ENCODE results near the gene CD209.
A peak's percentile ranks its signal among the peaks of the same experiment; 100 is the strongest.
"Not testable (repeated sequence)": the region's sequence is repeated elsewhere in the genome, so short reads cannot be mapped to it uniquely, and the experiment has no call there.

The CD209 gene

GRCh38 chr19:7792701-7793100 lies 45.4 kb upstream of the CD209 start:
- H2AK5ac ChIP-seq (ENCODE audit: low read depth, low read length); H3K4me3 ChIP-seq (ENCODE audit: low read length in 2 of 2); H3K4ac ChIP-seq (ENCODE audit: low read length); H3K9ac ChIP-seq (ENCODE audit: low read depth, low read length, poor library complexity); H2BK120ac ChIP-seq (ENCODE audit: low read depth, low read length); H2BK12ac ChIP-seq (ENCODE audit: low read length); H3K18ac ChIP-seq (ENCODE audit: low read length); H4K8ac ChIP-seq (ENCODE audit: low read depth, low read length); H3K79me1 ChIP-seq (ENCODE audit: low read depth, low read length); H3K36me3 ChIP-seq (replicated peaks in 1 of 2; ENCODE audit: control insufficient read depth in 2 of 2, insufficient read depth in 2 of 2, low read length in 2 of 2); H3K9me3 ChIP-seq (replicated peaks in 1 of 2; ENCODE audit: control insufficient read depth in 2 of 2, insufficient read depth in 1 of 2, low read depth in 1 of 2, low read length in 2 of 2); H3K4me2 ChIP-seq (ENCODE audit: insufficient read depth, low read length, poor library complexity, severe bottlenecking); H4K91ac ChIP-seq (ENCODE audit: low read depth, low read length, poor library complexity); H2BK15ac ChIP-seq (ENCODE audit: low read length); H3K27ac ChIP-seq (replicated peaks; ENCODE audit: low read length); H2AFZ ChIP-seq (ENCODE audit: low read length); DNase-seq (ENCODE audit: low spot score); H2BK5ac ChIP-seq (ENCODE audit: low read length); H3K14ac ChIP-seq (ENCODE audit: low read length); H3K23ac ChIP-seq (ENCODE audit: low read depth, low read length, poor library complexity): not testable (repeated sequence)
- Histone ChIP-seq H3K4me1 (ENCODE audit: control insufficient read depth in 2 of 2, insufficient read depth in 1 of 2, low read depth in 1 of 2, low read length in 2 of 2) (peaks cover 0 to 11% of the 10 kb centered on the region in 2 donors), H3K27me3 (ENCODE audit: control insufficient read depth in 3 of 3, insufficient read depth in 3 of 3, low read depth in 1 of 3, low read length in 3 of 3) (peaks cover 13 to 56% (median 29%) of the 10 kb centered on the region in 3 experiments)
- no CpG with 5 or more reads among the region's 7 CpGs for WGBS, 2 donors (ENCODE audit: extremely low coverage in 2 of 2, insufficient read length in 2 of 2, insufficient replicate concordance in 1 of 2)

DNA sequence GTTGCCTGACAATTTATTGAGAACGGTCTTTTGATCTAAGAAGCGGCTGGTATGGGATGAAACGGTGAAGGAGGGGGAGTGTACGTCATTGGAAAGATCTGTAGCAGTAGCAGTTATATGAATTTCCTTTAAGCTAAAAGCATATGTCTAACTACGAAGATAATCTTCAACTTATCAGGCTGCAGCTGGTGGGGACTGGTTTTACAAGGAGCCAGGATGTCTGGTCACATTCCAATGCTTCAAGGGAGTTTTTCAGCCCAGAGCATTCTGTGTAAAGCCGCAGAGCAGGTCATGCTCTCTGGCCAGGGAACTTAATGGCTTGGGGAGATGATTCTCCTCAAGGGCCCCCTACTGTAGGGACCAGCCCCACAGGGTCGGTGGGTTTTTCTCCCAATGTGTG lies 44.9 kb upstream of the CD209 start:
- no peaks in the 10 kb centered on the region for H3K36me3 ChIP-seq (replicated peaks in 1 of 2; ENCODE audit: control insufficient read depth in 2 of 2, insufficient read depth in 2 of 2, low read length in 2 of 2)
- no peak overlapping the region for H3K9ac ChIP-seq (ENCODE audit: low read depth, low read length, poor library complexity)
- H2BK12ac ChIP-seq (ENCODE audit: low read length): no peak overlapping the region
- H3K4me3 ChIP-seq (ENCODE audit: low read length in 2 of 2): no peak overlapping the region
- H2AFZ ChIP-seq (ENCODE audit: low read length): no peak overlapping the region
- H3K79me1 ChIP-seq (ENCODE audit: low read depth, low read length): peaks cover 4% of the 10 kb centered on the region
- H3K4ac ChIP-seq (ENCODE audit: low read length): no peak overlapping the region
- no peak overlapping the region for H4K8ac ChIP-seq (ENCODE audit: low read depth, low read length)
- H4K91ac ChIP-seq (ENCODE audit: low read depth, low read length, poor library complexity): no peak overlapping the region
- peaks cover 0 to 12% of the 10 kb centered on the region in 2 donors for H3K4me1 ChIP-seq (ENCODE audit: control insufficient read depth in 2 of 2, insufficient read depth in 1 of 2, low read depth in 1 of 2, low read length in 2 of 2)
- H3K27ac ChIP-seq (replicated peaks; ENCODE audit: low read length): no peak overlapping the region
- H3K9me3 ChIP-seq (replicated peaks in 1 of 2; ENCODE audit: control insufficient read depth in 2 of 2, insufficient read depth in 1 of 2, low read depth in 1 of 2, low read length in 2 of 2): peaks cover 5 to 8% of the 10 kb centered on the region in 2 donors
- no peak overlapping the region for H3K23ac ChIP-seq (ENCODE audit: low read depth, low read length, poor library complexity)
- no peak overlapping the region for H2BK120ac ChIP-seq (ENCODE audit: low read depth, low read length)
- H3K14ac ChIP-seq (ENCODE audit: low read length): no peak overlapping the region
- DNase-seq (ENCODE audit: low spot score): no peak
- H3K27me3 ChIP-seq (ENCODE audit: control insufficient read depth in 3 of 3, insufficient read depth in 3 of 3, low read depth in 1 of 3, low read length in 3 of 3): peaks cover 16 to 58% (median 34%) of the 10 kb centered on the region in 3 experiments
- H3K4me2 ChIP-seq (ENCODE audit: insufficient read depth, low read length, poor library complexity, severe bottlenecking): no peak overlapping the region
- no peak overlapping the region for H3K18ac ChIP-seq (ENCODE audit: low read length)
- WGBS, 2 donors (ENCODE audit: extremely low coverage in 2 of 2, insufficient read length in 2 of 2, insufficient replicate concordance in 1 of 2): no CpG with 5 or more reads among the region's 7 CpGs
- no peak overlapping the region for H2BK15ac ChIP-seq (ENCODE audit: low read length)
- H2AK5ac ChIP-seq (ENCODE audit: low read depth, low read length): no peak overlapping the region
- H2BK5ac ChIP-seq (ENCODE audit: low read length): no peak overlapping the region

GRCh38 chr19:7790416-7790815 lies 43.1 kb upstream of the CD209 start:
- peaks cover 4% of the 10 kb centered on the region for H3K79me1 ChIP-seq (ENCODE audit: low read depth, low read length)
- DNase-seq (ENCODE audit: low spot score): no peak
- no peak overlapping the region for H3K18ac ChIP-seq (ENCODE audit: low read length)
- no peak overlapping the region for H3K4me2 ChIP-seq (ENCODE audit: insufficient read depth, low read length, poor library complexity, severe bottlenecking)
- H3K27me3 ChIP-seq (ENCODE audit: control insufficient read depth in 3 of 3, insufficient read depth in 3 of 3, low read depth in 1 of 3, low read length in 3 of 3): peaks cover 16 to 53% (median 40%) of the 10 kb centered on the region in 3 experiments
- no peak overlapping the region for H2BK120ac ChIP-seq (ENCODE audit: low read depth, low read length)
- H3K9me3 ChIP-seq (replicated peaks in 1 of 2; ENCODE audit: control insufficient read depth in 2 of 2, insufficient read depth in 1 of 2, low read depth in 1 of 2, low read length in 2 of 2): peaks cover 5 to 8% of the 10 kb centered on the region in 2 donors
- H3K4me1 ChIP-seq (ENCODE audit: control insufficient read depth in 2 of 2, insufficient read depth in 1 of 2, low read depth in 1 of 2, low read length in 2 of 2): peaks cover 0 to 13% of the 10 kb centered on the region in 2 donors
- H2AFZ ChIP-seq (ENCODE audit: low read length): no peak overlapping the region
- no peak overlapping the region for H3K9ac ChIP-seq (ENCODE audit: low read depth, low read length, poor library complexity)
- H3K14ac ChIP-seq (ENCODE audit: low read length): no peak overlapping the region
- H2AK5ac ChIP-seq (ENCODE audit: low read depth, low read length): peak overlapping the region; percentile 84
- no CpG with 5 or more reads among the region's 14 CpGs for WGBS, 2 donors (ENCODE audit: extremely low coverage in 2 of 2, insufficient read length in 2 of 2, insufficient replicate concordance in 1 of 2)
- no peaks in the 10 kb centered on the region for H3K36me3 ChIP-seq (replicated peaks in 1 of 2; ENCODE audit: control insufficient read depth in 2 of 2, insufficient read depth in 2 of 2, low read length in 2 of 2)
- no peak overlapping the region for H3K4ac ChIP-seq (ENCODE audit: low read length)
- no peak overlapping the region for H2BK12ac ChIP-seq (ENCODE audit: low read length)
- H4K8ac ChIP-seq (ENCODE audit: low read depth, low read length): no peak overlapping the region
- H2BK15ac ChIP-seq (ENCODE audit: low read length): peak overlapping the region; percentile 58
- H3K23ac ChIP-seq (ENCODE audit: low read depth, low read length, poor library complexity): no peak overlapping the region
- no peak overlapping the region for H4K91ac ChIP-seq (ENCODE audit: low read depth, low read length, poor library complexity)
- peak overlapping the region; percentile 75 for H2BK5ac ChIP-seq (ENCODE audit: low read length)
- H3K27ac ChIP-seq (replicated peaks; ENCODE audit: low read length): no peak overlapping the region
- H3K4me3 ChIP-seq (ENCODE audit: low read length in 2 of 2): no peak overlapping the region

DNA sequence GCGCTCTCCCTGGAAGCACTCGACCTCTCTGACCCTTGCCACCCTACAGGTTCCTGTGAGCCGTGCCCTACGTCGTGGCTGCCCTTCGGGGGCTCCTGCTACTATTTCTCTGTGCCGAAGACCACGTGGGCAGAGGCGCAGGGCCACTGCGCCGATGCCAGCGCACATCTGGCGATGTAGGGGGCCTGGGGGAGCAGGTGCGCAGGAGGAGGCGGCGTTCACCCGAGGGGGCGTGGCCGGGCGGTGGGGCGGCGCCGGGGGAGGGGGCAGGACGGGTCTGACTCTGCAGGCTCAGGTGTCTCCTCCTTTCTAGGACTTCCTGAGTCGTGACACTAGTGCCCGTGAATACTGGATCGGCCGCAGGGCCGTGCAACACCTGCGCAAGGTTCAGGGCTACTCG lies 42.1 kb upstream of the CD209 start:
- Histone ChIP-seq H3K4me3 (ENCODE audit: low read length in 2 of 2) (peak overlapping the region in 1 of 2 donors; percentile 0), H3K4ac (ENCODE audit: low read length) (no peak overlapping the region), H4K91ac (ENCODE audit: low read depth, low read length, poor library complexity) (no peak overlapping the region), H2BK15ac (ENCODE audit: low read length) (no peak overlapping the region), H2AK5ac (ENCODE audit: low read depth, low read length) (peak overlapping the region; percentile 75), H2BK12ac (ENCODE audit: low read length) (no peak overlapping the region), H3K18ac (ENCODE audit: low read length) (peak overlapping the region; percentile 83), H3K14ac (ENCODE audit: low read length) (peak overlapping the region; percentile 71), H3K9me3 (replicated peaks in 1 of 2; ENCODE audit: control insufficient read depth in 2 of 2, insufficient read depth in 1 of 2, low read depth in 1 of 2, low read length in 2 of 2) (peaks cover 5 to 8% of the 10 kb centered on the region in 2 donors), H2AFZ (ENCODE audit: low read length) (no peak overlapping the region), H2BK5ac (ENCODE audit: low read length) (no peak overlapping the region), H4K8ac (ENCODE audit: low read depth, low read length) (no peak overlapping the region), H3K4me2 (ENCODE audit: insufficient read depth, low read length, poor library complexity, severe bottlenecking) (peak overlapping the region; percentile 33), H3K79me1 (ENCODE audit: low read depth, low read length) (peaks cover 4% of the 10 kb centered on the region), H3K27me3 (ENCODE audit: control insufficient read depth in 3 of 3, insufficient read depth in 3 of 3, low read depth in 1 of 3, low read length in 3 of 3) (peaks cover 16 to 53% (median 40%) of the 10 kb centered on the region in 3 experiments), H2BK120ac (ENCODE audit: low read depth, low read length) (peak overlapping the region; percentile 31), H3K4me1 (ENCODE audit: control insufficient read depth in 2 of 2, insufficient read depth in 1 of 2, low read depth in 1 of 2, low read length in 2 of 2) (peaks cover 0 to 13% of the 10 kb centered on the region in 2 donors), H3K36me3 (replicated peaks in 1 of 2; ENCODE audit: control insufficient read depth in 2 of 2, insufficient read depth in 2 of 2, low read length in 2 of 2) (no peaks in the 10 kb centered on the region), H3K9ac (ENCODE audit: low read depth, low read length, poor library complexity) (no peak overlapping the region), H3K23ac (ENCODE audit: low read depth, low read length, poor library complexity) (peak overlapping the region; percentile 95), H3K27ac (replicated peaks; ENCODE audit: low read length) (no peak overlapping the region)
- DNase-seq (ENCODE audit: low spot score): no peak
- no CpG with 5 or more reads among the region's 31 CpGs for WGBS, 2 donors (ENCODE audit: extremely low coverage in 2 of 2, insufficient read length in 2 of 2, insufficient replicate concordance in 1 of 2)

Measured in neuronal stem cell (in vitro differentiated cells).